Endometrial microvascular endothelial cells (primary cell): ENCODE measurements around the gene DACH1. TPM values are rescaled to one million over a fixed set of nuclear protein-coding genes. Genes with fewer than 3 reads are reported as not detected.
"Not testable (repeated sequence)": the region's sequence is repeated elsewhere in the genome, so short reads cannot be mapped to it uniquely, and the experiment has no call there.

Source experiments
- in situ Hi-C: cut with HindIII; loops from 2 replicates; pipeline ENCODE4 v1.10.0; 2017; ENCODE audit warnings: low sequenced_read_pairs, low pct_unique_long_range_greater_than_20kb; ENCODE audit errors: inconsistent ontology term
- total RNA-seq: library from RNA; depleted of rRNA; stranded (reverse); fragments of >200 nt; gene quantifications from one replicate; pipeline ENCODE4 v1.2.3, GENCODE V29; 2015; ENCODE audit errors: inconsistent ontology term

The DACH1 gene
- total RNA-seq, 1 donor from 2014 or later, result 1.1 TPM

DNA sequence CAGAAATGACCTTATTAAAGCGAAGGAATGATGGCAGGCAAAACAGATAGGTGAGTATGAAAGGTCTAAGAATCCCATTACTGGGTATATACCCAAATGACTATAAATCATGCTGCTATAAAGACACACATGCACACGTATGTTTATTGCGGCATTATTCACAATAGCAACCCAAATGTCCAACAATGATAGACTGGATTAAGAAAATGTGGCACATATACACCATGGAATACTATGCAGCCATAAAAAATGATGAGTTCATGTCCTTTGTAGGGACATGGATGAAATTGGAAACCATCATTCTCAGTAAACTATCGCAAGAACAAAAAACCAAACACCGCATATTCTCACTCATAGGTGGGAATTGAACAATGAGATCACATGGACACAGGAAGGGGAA is 29.4 kb downstream of the DACH1 start:
- in situ Hi-C loops, result not testable (repeated sequence)

DNA sequence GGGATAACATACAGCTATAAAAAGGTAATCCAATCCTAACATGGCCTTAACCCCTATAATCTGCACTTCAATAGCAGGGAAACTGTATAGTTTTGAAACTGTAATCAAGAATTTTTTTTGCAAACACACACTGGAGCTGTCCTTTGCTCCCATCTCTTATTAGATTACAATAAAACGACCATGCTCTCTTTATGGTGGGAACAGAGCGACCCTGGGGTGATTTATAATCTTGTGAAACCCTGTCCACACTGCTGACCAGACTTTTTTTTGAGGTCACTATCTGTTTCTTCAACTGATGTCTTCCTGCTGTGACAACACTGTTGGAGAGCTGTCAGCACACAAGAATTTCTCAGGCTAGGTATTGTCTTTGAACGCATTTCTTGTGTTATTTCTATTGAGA is 35.3 kb downstream of the DACH1 start:
- in situ Hi-C loops, result no loop called here

DNA sequence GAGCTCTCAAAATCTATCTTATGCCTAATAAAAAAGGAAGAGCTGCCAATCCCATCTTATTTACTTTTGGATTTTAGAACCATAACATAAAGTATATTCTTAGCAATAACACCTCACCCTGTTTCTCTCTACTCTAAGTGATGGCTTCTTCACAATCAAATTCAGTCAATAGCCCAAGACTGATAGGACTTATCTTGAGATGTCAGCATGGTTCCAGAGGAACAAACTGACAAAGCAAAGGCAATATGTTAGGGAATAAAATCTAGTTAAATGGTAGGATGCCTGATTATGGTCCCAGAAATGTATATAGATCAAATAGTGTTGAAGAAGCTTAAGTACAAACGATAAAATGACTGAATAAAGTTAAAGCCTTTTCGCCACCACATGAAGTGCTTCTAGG is 36.3 kb downstream of the DACH1 start:
- in situ Hi-C loops, result no loop called here

DNA sequence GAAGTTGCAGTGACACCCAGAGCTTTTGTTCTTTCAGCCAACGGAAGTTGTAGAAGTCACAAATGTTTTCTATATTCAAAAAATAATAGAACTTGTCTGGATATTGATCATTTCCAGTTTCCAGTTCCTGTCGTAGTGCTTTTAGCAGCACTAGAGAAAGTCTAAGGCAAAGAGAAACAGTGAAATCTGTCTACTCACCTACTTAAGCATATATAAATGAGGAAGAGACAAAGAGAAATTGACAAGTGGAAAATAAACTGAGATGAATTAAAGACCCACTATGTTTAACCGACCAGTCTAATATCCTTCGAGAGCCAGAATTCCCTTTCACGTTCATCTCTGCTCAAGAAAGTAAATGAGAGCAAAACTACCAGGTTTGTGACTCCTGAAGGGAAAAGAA is 36.7 kb downstream of the DACH1 start:
- in situ Hi-C loops, result no loop called here

DNA sequence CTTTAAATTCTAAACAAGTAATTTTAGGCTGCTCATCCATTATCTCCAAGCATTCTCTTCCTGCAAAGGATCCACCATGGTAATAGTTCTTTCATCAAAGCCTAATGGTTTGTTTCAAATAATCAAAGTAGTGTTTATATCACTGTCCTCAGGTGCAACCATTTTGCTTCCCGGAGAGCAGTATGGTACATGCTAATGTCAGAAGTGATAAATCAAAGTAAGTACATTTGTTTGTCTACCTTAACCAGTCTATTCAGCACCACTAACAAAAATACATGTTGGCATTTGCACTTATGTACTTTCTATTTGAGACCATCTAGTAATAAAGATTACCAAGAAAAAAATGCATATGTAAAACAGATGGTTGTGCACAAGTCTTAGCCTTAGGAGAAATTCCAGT is 37.5 kb downstream of the DACH1 start:
- in situ Hi-C loops, result no loop called here

DNA sequence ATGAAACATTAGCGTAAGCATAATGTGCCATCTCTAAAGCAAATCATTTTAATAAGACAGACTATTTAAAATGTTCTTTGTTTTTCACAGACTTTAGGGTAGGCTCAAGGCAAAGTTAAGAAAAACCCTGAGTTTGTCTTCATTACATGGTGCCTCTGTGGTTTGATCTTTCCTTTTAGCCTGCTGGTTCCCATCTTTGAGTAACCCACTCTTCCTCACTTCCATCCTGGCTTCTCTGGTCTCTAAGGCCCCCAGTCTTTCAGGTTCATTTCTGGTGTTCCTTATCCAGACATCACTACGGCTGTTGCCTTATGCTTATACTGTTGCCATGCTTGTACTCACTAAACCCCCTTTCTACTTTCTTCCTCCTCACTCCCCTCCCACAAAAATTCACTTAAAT is 38.4 kb downstream of the DACH1 start:
- in situ Hi-C loops, result no loop called here

DNA sequence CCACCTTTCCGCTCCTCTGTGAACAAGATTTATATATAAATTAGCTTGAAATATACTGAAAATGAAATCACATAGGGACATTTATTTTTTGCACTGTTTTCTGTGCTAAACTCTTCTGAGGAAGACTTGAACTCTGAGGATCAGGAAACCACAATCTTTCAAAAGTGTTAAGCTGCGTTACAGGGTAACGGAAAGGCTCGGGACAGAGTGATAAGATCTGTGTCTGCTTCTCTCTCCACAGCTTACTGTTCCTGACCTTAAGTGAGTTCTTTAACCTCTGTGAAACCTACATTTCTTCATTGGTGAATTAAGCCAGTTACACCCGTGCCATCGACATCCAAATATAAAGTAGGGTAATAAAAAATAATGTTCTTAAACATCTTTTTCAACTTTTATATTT is 38.9 kb downstream of the DACH1 start:
- in situ Hi-C loops, result no loop called here

DNA sequence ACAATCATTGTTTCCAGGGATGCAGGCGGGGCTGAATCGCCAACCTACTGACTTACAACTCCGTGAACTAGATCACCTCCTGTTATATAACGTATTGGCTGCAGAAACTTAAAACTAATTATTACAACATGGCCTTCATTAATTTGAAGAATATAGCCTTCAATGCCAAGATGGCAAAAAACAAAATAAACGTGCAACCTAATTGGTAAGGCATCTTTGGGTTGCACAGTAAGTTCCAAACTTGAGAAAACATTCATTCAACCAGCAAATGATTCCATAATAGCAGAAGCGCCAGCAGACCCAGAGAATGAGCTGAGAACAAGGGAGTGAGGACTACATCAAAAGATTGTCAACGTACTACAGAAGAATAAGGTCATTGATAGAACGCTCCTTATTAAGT is 39.8 kb downstream of the DACH1 start:
- in situ Hi-C loops, result no loop called here

DNA sequence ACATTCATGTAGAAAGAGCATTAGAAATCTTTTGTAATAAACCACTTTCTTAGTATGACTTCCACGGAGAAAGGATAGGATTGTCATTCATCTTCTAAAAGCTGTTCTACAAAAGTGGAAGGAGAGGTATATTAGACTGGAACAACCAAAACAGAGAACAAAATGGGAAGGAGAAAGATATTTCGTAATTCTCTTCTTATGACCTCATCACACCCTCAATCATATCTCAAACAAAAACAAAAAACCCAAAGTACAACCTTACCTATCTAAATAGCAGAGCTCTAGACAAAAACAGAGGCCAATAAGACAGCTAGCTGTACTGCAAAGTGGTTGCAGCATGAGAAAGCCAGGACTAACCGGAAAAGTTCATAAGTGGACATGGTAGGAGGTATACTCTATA is 46.3 kb downstream of the DACH1 start:
- in situ Hi-C loops, result no loop called here

DNA sequence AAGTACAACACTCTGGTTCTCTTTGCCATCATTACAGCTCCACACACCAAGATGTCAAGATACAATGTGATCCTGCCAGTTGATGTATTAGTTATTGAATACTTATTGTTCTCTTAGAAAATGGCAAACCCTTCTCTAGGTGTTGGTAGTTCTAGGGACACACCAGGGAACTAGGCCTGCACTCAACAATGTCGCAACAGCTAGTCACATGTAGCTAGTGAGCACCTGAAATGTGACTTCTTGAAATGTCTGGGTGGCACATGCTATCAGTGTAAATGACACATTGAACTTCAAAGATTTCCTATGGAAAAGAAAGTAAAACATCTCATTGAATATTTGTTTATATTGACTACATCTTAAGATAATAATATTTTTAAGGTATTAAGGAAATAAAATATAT is 49.7 kb downstream of the DACH1 start:
- in situ Hi-C loops, result no loop called here

DNA sequence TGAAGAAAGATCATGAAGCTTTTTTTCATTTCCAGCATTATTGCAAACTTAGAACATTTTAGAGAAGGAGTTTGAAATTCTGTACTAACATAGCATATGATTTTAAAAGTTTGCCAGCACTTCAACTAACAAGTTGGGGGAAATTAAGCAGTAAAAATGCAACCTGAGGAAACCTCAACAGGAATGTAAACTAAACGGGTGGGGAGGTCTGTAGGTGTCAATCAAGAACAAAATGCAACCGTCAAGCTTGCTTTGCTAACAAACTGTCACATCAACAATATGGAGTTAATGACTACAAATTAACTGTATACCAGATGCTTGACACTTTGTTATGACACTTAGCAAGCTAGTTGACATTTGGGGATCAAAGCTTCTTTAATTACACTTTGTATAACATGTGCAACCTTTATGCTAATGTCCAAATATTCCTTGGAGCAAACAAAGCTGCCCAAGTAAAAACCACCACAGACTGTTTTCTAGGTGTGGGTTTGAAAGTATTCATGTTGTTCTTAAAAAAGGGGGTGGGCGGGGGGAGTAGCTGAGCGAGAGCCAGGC is 52.1 kb downstream of the DACH1 start:
- in situ Hi-C loops, result no loop called here

DNA sequence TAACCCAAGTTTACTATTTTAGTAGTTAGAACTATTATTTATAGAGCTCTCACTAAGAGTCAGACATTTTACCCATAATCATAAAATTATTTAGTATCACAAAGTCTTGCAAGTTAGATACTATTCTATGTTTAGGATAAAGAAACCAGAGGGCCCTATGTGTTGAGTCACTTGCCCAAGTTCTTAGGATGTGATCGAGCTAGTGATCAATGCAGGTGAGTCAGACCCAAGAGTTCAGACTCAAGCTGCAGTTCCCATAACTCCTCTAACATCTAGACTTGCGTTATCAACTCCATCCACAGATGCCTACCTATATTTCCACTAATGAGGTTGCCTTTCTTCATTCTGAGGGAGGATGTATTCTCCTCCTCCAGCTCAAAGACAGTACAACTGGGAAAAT is 53.8 kb downstream of the DACH1 start:
- in situ Hi-C loops, result no loop called here

DNA sequence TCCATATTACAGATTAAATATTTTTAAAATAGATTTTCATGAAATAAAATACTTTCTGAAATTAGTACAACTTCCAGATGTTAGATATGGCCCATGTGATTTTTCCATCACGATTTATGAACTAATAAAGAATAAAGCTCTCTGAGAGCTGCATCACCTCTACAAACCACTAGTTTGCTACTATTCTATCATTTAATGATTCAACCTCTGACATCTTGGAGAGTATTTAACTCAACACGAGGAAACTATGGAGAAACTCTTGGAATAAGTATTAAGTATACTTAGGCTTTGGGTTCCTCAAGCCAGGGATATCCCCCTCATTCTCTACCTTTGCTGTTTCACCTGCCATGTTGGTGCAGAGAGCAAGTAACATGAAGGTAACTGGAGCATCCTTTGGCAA is 55.7 kb downstream of the DACH1 start:
- in situ Hi-C loops, result no loop called here

DNA sequence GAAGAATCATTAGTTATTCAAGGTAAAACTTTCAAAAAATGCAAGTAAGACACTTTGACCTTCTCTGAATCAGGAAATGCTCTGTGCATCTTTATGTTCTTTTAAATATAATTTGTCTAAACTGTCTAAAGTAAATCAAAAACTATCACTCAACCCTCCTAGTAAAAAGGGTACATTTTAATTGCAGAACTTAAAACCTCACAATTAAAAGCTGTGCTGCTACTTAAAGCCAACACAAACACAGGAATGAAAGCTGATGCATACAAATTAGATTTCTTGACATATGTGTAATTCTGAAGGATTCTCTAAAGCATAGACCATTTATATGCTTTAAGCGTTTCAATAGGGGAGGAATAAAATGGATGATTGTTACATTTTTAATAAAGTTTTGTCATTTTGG is 58.3 kb downstream of the DACH1 start:
- in situ Hi-C loops, result no loop called here

DNA sequence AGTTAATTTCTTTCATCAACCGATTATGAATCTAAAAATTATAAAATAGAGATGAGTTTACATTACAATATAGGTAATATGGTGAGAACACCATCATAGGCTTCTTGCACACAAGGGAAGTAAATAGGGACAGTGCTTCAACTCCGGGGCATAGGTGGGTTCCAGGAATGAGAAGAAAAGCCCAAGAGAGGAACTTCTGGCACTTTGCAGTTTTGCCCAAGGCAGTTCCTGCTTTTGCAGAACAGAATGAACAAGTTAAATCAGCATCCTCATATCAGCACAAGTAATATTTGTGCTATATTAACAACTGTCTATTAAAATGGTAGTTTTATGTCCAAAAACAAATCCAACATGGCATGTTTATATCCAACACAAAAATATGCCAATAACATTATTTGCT is 60.1 kb downstream of the DACH1 start:
- in situ Hi-C loops, result no loop called here

DNA sequence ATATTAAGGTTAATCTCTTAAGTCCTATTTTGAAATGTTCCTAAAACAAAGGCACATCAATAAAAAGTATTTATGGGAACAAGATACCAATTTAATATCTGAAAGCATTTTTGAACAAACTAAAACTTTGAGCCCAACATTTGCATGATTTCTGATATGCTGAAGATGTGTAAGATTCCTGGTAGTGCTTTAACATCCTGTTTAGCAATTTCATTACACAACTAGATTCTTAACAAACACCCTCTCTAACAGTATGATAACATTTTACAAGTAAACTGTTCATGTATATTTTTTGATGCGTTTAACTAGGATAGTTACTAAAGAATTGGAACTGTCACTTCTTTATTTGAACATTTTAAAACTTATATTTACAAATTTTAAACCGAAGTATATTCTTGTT is 63.9 kb downstream of the DACH1 start:
- in situ Hi-C loops, result no loop called here

DNA sequence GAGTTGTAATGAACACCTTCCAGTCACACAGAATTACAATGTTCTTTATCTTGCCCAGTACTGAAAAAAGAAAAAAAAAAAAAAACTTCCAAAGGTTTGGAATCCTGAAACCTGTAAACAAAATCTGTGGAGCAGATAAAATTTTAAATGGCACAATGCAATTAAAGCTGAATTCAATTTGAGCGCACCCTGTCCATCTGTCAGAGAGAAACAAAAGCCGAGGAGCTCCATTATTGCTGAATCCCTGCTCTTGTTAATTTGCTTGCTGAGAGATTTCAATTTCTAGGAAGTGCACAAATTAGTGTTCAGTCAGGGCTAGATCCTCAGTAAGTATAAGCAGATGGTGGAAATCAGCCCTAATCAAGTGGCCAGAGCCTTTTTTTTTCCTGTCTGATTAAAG is 65.2 kb downstream of the DACH1 start:
- in situ Hi-C loops, result no loop called here

DNA sequence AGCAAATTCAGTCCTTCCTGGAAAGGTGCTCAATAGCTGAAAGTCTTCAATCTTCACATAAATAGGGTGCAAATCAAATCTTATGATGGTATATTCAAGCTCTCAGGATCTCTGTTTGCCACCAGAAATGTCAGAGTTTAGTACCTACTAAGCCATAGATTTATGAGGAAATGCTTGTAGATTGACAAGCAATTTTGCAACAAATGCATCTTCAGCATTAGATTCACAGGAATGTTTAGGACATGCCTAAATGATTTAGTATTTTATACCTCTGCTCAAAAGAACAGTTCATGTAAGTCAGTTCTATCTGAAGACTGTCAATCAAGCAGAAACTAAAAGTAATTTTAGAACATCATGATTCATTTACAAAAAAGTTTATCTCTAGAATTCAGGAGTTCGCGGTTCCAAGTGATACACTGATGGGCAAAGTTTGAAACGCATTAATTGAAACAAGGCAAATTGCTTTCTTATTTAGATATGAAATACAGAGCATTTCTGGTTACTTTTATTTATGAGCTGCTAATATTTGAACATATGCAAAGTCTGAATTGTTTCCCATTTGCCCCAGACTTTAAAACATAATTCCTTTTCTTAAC is 65.7 kb downstream of the DACH1 start:
- in situ Hi-C loops, result no loop called here

DNA sequence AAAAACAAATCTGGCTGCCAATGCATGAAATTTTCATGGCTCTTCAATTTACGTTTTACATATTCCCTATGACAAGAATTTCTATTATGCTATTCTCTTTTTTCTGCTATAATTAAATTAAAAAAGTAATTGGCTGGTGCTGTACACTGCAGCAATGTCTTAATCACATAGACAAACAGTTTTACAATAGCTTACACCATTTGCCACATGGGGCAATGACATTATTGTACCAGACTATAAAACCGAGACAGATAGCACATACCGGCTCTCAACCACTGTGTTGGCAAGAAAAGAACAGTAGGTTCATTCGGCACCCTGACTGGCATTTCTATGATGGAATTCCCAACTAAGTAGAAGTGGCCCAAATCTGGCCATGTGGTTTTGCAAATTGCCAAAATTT is 67.7 kb downstream of the DACH1 start:
- in situ Hi-C loops, result no loop called here

DNA sequence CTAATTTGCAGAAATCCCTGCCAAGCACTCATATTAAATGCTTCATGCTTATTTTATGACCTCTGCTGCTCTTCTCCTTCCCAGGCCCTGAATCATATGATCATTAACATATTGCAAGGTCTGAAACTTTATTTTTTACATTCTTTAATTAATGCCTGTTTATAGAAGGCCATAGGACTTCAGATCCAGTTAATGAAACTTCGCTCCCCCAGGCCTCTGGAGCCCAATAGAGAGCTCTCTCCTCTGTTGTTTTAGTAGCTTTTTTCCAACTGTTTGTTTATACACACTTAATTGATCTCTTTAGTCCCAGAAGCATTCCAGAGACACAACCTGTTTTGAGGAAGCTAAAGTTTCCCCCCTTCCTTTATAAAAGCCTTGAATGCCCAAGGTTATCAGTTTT is 68.3 kb downstream of the DACH1 start:
- in situ Hi-C loops, result no loop called here

DNA sequence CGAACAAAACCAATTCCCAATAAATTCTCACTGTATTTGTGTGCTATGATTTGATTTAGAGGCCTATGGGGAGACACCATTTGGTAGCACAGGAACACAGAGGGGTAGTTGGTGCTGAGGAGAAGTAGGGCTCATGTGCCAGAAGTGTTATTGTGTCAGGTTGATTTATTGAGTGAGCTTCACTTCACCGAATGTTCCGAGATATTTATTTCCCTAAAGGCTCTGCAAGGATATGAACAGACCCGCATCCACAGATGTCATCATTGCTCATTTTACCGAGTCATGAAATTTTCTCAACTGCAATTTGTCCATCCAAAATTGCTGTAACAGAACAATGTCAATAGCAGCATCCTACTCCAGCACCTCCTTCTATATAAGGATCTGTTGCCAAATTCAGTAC is 69.5 kb downstream of the DACH1 start:
- in situ Hi-C loops, result no loop called here
